Measurements from ENCODE around the gene UQCRQ.

DNA sequence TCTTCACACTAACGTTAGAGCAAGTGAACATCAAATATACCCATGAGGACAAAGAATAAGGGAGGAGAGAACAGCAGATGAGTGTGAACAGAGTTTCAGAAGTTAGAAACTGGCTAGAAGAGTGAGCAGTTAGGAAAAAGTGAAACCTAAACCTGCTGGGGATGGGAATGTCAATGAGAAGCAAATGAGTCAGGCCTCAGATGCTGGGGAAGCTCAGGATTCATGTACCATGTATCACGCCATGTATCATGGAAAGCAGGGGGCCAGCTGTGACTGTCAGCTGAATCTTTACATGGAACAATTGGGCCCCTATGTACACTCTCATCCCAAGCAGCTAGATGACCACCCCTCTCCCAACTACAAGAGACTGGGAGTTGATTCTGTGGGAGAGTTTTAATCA, 16.4 kb upstream of the UQCRQ start:
- TF ChIP-seq CTCF (IDR thresholded peaks at IDR 0.05) (no peak), POLR2A (IDR thresholded peaks at IDR 0.05) (no peak)
